Fibroblast of lung (primary cell): ENCODE results near the gene TOP1.

ENCODE experiments used
- CTCF ChIP-seq, 2 donors: IDR thresholded peaks in 1 of 2; conservative IDR thresholded peaks in 1 of 2; 1 replicate in 1 of 2; 2 replicates in 1 of 2; pipeline ENCODE4 v1.5.1; 2011 to 2012; ENCODE audit warnings: low read length in 2 of 2, control low read depth in 1 of 2, inconsistent platforms in 1 of 2, low read depth in 1 of 2, mild to moderate bottlenecking in 1 of 2
- EZH2 ChIP-seq: IDR thresholded peaks from 2 replicates; pipeline ENCODE4 v1.5.1; 2012; ENCODE audit warnings: low read length, control low read depth, mild to moderate bottlenecking; ENCODE audit errors: missing control alignments

GRCh38 chr20:41135888-41136679 is 107.5 kb downstream of the TOP1 start:
- TF ChIP-seq EZH2 (no peak), CTCF (conservative IDR thresholded peaks at IDR 0.05 in 1 of 2, IDR thresholded peaks at IDR 0.05 in 1 of 2; ENCODE audit: low read depth in 1 of 2, low read length in 2 of 2) (no peak)
